H1 (cell line): ENCODE measurements around the gene ACE. TPM values are rescaled to one million over a fixed set of nuclear protein-coding genes. Genes with fewer than 3 reads are reported as not detected.

Experiments
- CTCF ChIA-PET: fragments of 300-600 bp; sonication (Branson Sonifier 250); formaldehyde crosslinking; loops from one replicate; lab custom pipeline; 2021; ENCODE audit not compliant: partially characterized antibody; lab: Charles Lee
- POLR2A ChIA-PET: fragments of 300-600 bp; sonication (Branson Sonifier 250); formaldehyde crosslinking; loops from one replicate; lab custom pipeline; 2021; ENCODE audit warnings: inconsistent platforms; ENCODE audit not compliant: partially characterized antibody; lab: Charles Lee
- DNase-seq, 2 experiments: peaks; one replicate each; pipeline versions ENCODE4 v3.0.0 to v3.0.0-alpha.2; 2010 to 2022; ENCODE audit warnings: low spot score in 2 of 2, low read depth in 1 of 2, mixed read lengths in 1 of 2
- FAIRE-seq: peaks from 2 replicates; lab custom pipeline; 2011; peaks lifted over from hg19 to GRCh38; lab: Jason Lieb, UNC
- H2AFZ ChIP-seq: 2 replicates; pipeline ENCODE4 v1.8.1; 2012; ENCODE audit warnings: low read length, inconsistent platforms
- H2AK5ac ChIP-seq: 2 replicates; pipeline ENCODE4 v1.6.1; 2013; ENCODE audit warnings: low read depth, low read length
- H2BK120ac ChIP-seq: replicated peaks from 2 replicates; pipeline ENCODE3; 2013; ENCODE audit warnings: low read depth, low read length, inconsistent platforms
- H2BK12ac ChIP-seq: 2 replicates; pipeline ENCODE4 v1.6.1; 2013; ENCODE audit warnings: low read depth, low read length
- H2BK15ac ChIP-seq: 2 replicates; pipeline ENCODE4 v1.6.1; 2013; ENCODE audit warnings: low read length
- H2BK20ac ChIP-seq: 2 replicates; pipeline ENCODE4 v1.6.1; 2013; ENCODE audit warnings: low read length
- H2BK5ac ChIP-seq: 2 replicates; pipeline ENCODE4 v1.6.1; 2013; ENCODE audit warnings: low read depth, low read length
- H3K14ac ChIP-seq: 2 replicates; pipeline ENCODE4 v1.6.1; 2013; ENCODE audit warnings: inconsistent platforms; ENCODE audit not compliant: insufficient read length
- H3K18ac ChIP-seq: 2 replicates; pipeline ENCODE4 v1.6.1; 2013; ENCODE audit warnings: low read length; ENCODE audit errors: extremely low read depth
- H3K23ac ChIP-seq: 2 replicates; pipeline ENCODE4 v1.6.1; 2013; ENCODE audit warnings: inconsistent platforms; ENCODE audit not compliant: insufficient read length
- H3K23me2 ChIP-seq: 2 replicates; pipeline ENCODE4 v1.6.1; 2013; ENCODE audit warnings: low read depth, low read length
- H3K27ac ChIP-seq: 2 replicates; pipeline ENCODE4 v1.6.1; 2011; ENCODE audit warnings: low read depth, low read length, inconsistent platforms
- H3K27me3 ChIP-seq, 4 experiments: replicated peaks in 1 of 4; 1 replicate in 1 of 4; 2 replicates in 3 of 4; pipeline versions ENCODE4 v1.6.1 to v1.8.1; 2011 to 2013; ENCODE audit warnings: low read length in 3 of 4, mild to moderate bottlenecking in 3 of 4, inconsistent platforms in 2 of 4, mixed read lengths in 2 of 4, moderate library complexity in 1 of 4; ENCODE audit not compliant: control insufficient read depth in 3 of 4, insufficient read depth in 3 of 4; ENCODE audit errors: extremely low read depth in 1 of 4
- H3K36me3 ChIP-seq, 4 experiments: 2 replicates each; pipeline versions ENCODE4 v1.6.1 to v1.8.1; 2011 to 2013; ENCODE audit warnings: mild to moderate bottlenecking in 4 of 4, low read length in 3 of 4, moderate library complexity in 2 of 4, control low read depth in 1 of 4, inconsistent platforms in 1 of 4; ENCODE audit not compliant: insufficient read depth in 4 of 4, control insufficient read depth in 2 of 4
- H3K4ac ChIP-seq: replicated peaks from 2 replicates; pipeline ENCODE3; 2013; ENCODE audit warnings: low read length, low read depth, mixed read lengths, inconsistent platforms; ENCODE audit not compliant: insufficient read length
- H3K4me1 ChIP-seq, 4 experiments: replicated peaks in 1 of 4; 1 replicate in 1 of 4; 2 replicates in 3 of 4; pipeline versions ENCODE4 v1.6.1 to v1.8.1; 2011 to 2013; ENCODE audit warnings: low read length in 3 of 4, inconsistent platforms in 2 of 4, mixed read lengths in 1 of 4; ENCODE audit not compliant: insufficient read depth in 4 of 4, control insufficient read depth in 3 of 4
- H3K4me2 ChIP-seq, 2 experiments: 2 replicates each; pipeline versions ENCODE4 v1.6.1 to v1.8.1; 2011 to 2013; ENCODE audit warnings: low read depth in 2 of 2, low read length in 2 of 2, control low read depth in 1 of 2, inconsistent platforms in 1 of 2, mild to moderate bottlenecking in 1 of 2; ENCODE audit not compliant: insufficient read depth in 1 of 2
- H3K4me3 ChIP-seq, 4 experiments: fragments of 200-600, 300-600 bp in 1 of 4; sonication (generic), shearing (Covaris generic), sonication (Bioruptor Twin) in 1 of 4; 2 replicates each; pipeline versions ENCODE4 v1.5.1 to v1.8.1; 2011 to 2016; ENCODE audit warnings: low read length in 4 of 4, low read depth in 3 of 4, control low read depth in 2 of 4, inconsistent platforms in 2 of 4, mild to moderate bottlenecking in 2 of 4, mixed read lengths in 1 of 4, moderate library complexity in 1 of 4; ENCODE audit not compliant: insufficient read depth in 2 of 4; ENCODE audit errors: extremely low read depth in 1 of 4
- H3K56ac ChIP-seq: replicated peaks from 2 replicates; pipeline ENCODE3; 2013; ENCODE audit warnings: low read depth, mild to moderate bottlenecking, mixed read lengths, low read length, inconsistent platforms; ENCODE audit not compliant: insufficient read length
- H3K79me1 ChIP-seq: 2 replicates; pipeline ENCODE4 v1.6.1; 2013; ENCODE audit warnings: low read depth, low read length, control low read depth
- H3K79me2 ChIP-seq, 2 experiments: 2 replicates each; pipeline versions ENCODE4 v1.6.1 to v1.8.1; 2012 to 2013; ENCODE audit warnings: low read length in 2 of 2, mild to moderate bottlenecking in 2 of 2, inconsistent platforms in 1 of 2; ENCODE audit not compliant: insufficient read depth in 2 of 2, control insufficient read depth in 1 of 2
- H3K9ac ChIP-seq, 4 experiments: replicated peaks in 1 of 4; 1 replicate in 1 of 4; 2 replicates in 3 of 4; pipeline versions ENCODE4 v1.6.1 to v1.8.1; 2011 to 2013; ENCODE audit warnings: low read depth in 3 of 4, low read length in 3 of 4, control low read depth in 2 of 4, mild to moderate bottlenecking in 2 of 4, moderate library complexity in 2 of 4, inconsistent platforms in 1 of 4; ENCODE audit errors: extremely low read depth in 1 of 4
- H3K9me3 ChIP-seq, 2 experiments: 2 replicates each; pipeline versions ENCODE4 v1.6.1 to v1.8.1; 2012 to 2013; ENCODE audit warnings: mild to moderate bottlenecking in 2 of 2, moderate library complexity in 2 of 2, control low read depth in 1 of 2, inconsistent platforms in 1 of 2, low read depth in 1 of 2, low read length in 1 of 2, mixed read lengths in 1 of 2; ENCODE audit not compliant: insufficient read depth in 2 of 2
- H4K20me1 ChIP-seq, 2 experiments: replicated peaks in 1 of 2; 2 replicates each; pipeline versions ENCODE3 to v1.8.1; 2011 to 2013; ENCODE audit warnings: inconsistent platforms in 2 of 2, low read length in 2 of 2, mild to moderate bottlenecking in 1 of 2; ENCODE audit not compliant: insufficient read depth in 2 of 2, control insufficient read depth in 1 of 2
- H4K5ac ChIP-seq: 2 replicates; pipeline ENCODE4 v1.6.1; 2013; ENCODE audit warnings: low read length, low read depth, mixed read lengths, inconsistent platforms; ENCODE audit not compliant: insufficient read length
- H4K8ac ChIP-seq: 2 replicates; pipeline ENCODE4 v1.8.0; 2013; ENCODE audit warnings: mild to moderate bottlenecking, moderate library complexity, low read length, inconsistent platforms; ENCODE audit not compliant: insufficient read depth; ENCODE audit errors: extremely low read depth
- H4K91ac ChIP-seq: replicated peaks from 2 replicates; pipeline ENCODE3; 2013; ENCODE audit warnings: low read length, mixed read lengths, inconsistent platforms; ENCODE audit not compliant: insufficient read length
- ATF2 ChIP-seq: IDR thresholded peaks from 2 replicates; pipeline ENCODE4 v1.6.1; 2012; ENCODE audit warnings: low read length, inconsistent platforms
- BCL11A ChIP-seq, 2 experiments: IDR thresholded peaks; one replicate each; pipeline ENCODE4 v1.6.1; 2011; ENCODE audit warnings: low read depth in 2 of 2, low read length in 2 of 2, mild to moderate bottlenecking in 2 of 2
- CHD2 ChIP-seq: IDR thresholded peaks from 2 replicates; pipeline ENCODE4 v1.6.1; 2012; ENCODE audit warnings: low read length, improper control_type of control experiment
- WGBS, 2 experiments: shearing (Covaris generic) in 1 of 2; methylation state at CpG; one replicate each; pipeline versions ENCODE4 v1.1.6 to v1.1.7; 2013 to 2015; ENCODE audit warnings: low lambda C conversion rate in 2 of 2, mixed read lengths in 2 of 2, inconsistent platforms in 1 of 2, low coverage in 1 of 2, missing lambda C conversion rate in 1 of 2; ENCODE audit not compliant: insufficient replicate concordance in 2 of 2, insufficient coverage in 1 of 2, insufficient read length in 1 of 2; ENCODE audit errors: extremely low coverage in 1 of 2, missing lambda C conversion rate in 1 of 2; 5-methylcytosine and 5-hydroxymethylcytosine counted together
- polyA plus RNA-seq, 7 experiments: library from polyadenylated mRNA; depleted of rRNA in 3 of 7; stranded (reverse) in 5 of 7; unstranded in 2 of 7; fragments of >200 nt in 5 of 7; fragments of 200-250 nt in 2 of 7; gene quantifications; 1 replicate in 5 of 7; 2 replicates in 1 of 7; 4 replicates in 1 of 7; pipeline versions ENCODE4 v1.2.1 to v1.2.3, GENCODE V29; 2011 to 2013; ENCODE audit warnings: missing spikeins in 2 of 7, mixed read lengths in 2 of 7
- total RNA-seq: library from RNA; stranded (reverse); fragmentation: NEBNext Ultra II Directional; extraction: Animal tissue kit (Norgen Biotek cat#: 25700); gene quantifications from 2 replicates; pipeline ENCODE4 v1.2.1, GENCODE V29; 2021

ACE gene
- total and polyA plus RNA-seq, 2 of the 8 experiments (the other 6 are each of a cell fraction or from before 2014, with no cell fraction given), result 2.5 to 5.5 TPM

- Histone ChIP-seq H3K27ac (no peak overlapping the region), H3K9me3 (no peaks in the 10 kb centered on the region), H4K91ac (no peak overlapping the region), H3K4me2 (no peak overlapping the region; a peak in 1 of 4 replicates), H2AK5ac (no peak overlapping the region), H3K18ac (no peak overlapping the region), H3K9ac (no peak overlapping the region), H4K5ac (no peak overlapping the region), H3K14ac (no peak overlapping the region), H3K79me1 (0 out of 2 replicates have a peak, but pooled peaks cover 4% of the 10 kb centered on the region), H2AFZ (no peak overlapping the region), H3K36me3 (no peaks in the 10 kb centered on the region), H3K4ac (no peak overlapping the region), H4K20me1 (peaks cover 0 to 2% of the 10 kb centered on the region in 2 experiments)
- CTCF ChIA-PET, result interaction anchor here (0.9 to 29.0 kb wide), 11 partner anchors 10 to 253 kb away, joined by 3 to 758 read pairs (median 4); partner anchors contain the start of gene ACE
- TF ChIP-seq BCL11A (IDR thresholded peaks at IDR 0.05; ENCODE audit: low read depth in 2 of 2, low read length in 2 of 2) (no peak), ATF2 (no peak), CHD2 (no peak)
- TF ChIP-seq, all 59 proteins: peak for 0
- 80% methylated on average over 3 of the region's 3 CpGs; no CpG with 5 or more reads in 1 of the 2 experiments for WGBS, 2 experiments
- H2BK120ac ChIP-seq, result no peak overlapping the region
- POLR2A ChIA-PET, result interaction anchor here (0.9 to 5.1 kb wide), 3 partner anchors 8 to 32 kb away, joined by 3 to 33 read pairs (median 4); no protein-coding TSS in a partner anchor
- peaks cover 0 to 19% (median 10%) of the 10 kb centered on the region in 4 experiments; a peak in 6 of 7 replicates for H3K4me1 ChIP-seq
- no peak overlapping the region for H2BK12ac ChIP-seq
- H3K23me2 ChIP-seq, result peaks cover 9% of the 10 kb centered on the region; the same call in 1 of the 2 replicates
- no peak overlapping the region for H4K8ac ChIP-seq
- H3K23ac ChIP-seq, result no peak overlapping the region
- H2BK5ac ChIP-seq, result no peak overlapping the region
- no peak overlapping the region for H3K56ac ChIP-seq
- no peak overlapping the region; the same call in 1 of the 2 replicates for H2BK15ac ChIP-seq
- peaks cover 0 to 10% (median 2%) of the 10 kb centered on the region in 4 experiments; a peak in 2 of 7 replicates for H3K27me3 ChIP-seq
- no peak overlapping the region for H3K4me3 ChIP-seq
- no peak for DNase-seq
- FAIRE-seq, result no peak
- H2BK20ac ChIP-seq, result no peak overlapping the region
- no peaks in the 10 kb centered on the region for H3K79me2 ChIP-seq
Measured at GRCh38 chr17:63444457-63444856, 32.4 kb upstream of the ACE start.
